ENCODE data around the gene DIAPH2.

DIAPH2 gene

GRCh38 chrX:97637289-97637688 is 952.6 kb downstream of the DIAPH2 start:
- Histone ChIP-seq H3K27me3 (ENCODE audit: control insufficient read depth in 1 of 2, insufficient read depth in 2 of 2, low read length in 2 of 2) (no peaks in the 10 kb centered on the region), H3K4me3 (ENCODE audit: low read depth in 1 of 2, low read length in 2 of 2) (no peak overlapping the region), H3K4me1 (ENCODE audit: insufficient read depth, low read length) (no peaks in the 10 kb centered on the region), H3K9me3 (ENCODE audit: low read length) (no peaks in the 10 kb centered on the region), H3K9ac (ENCODE audit: low read length) (no peak overlapping the region), H3K36me3 (ENCODE audit: insufficient read depth, low read length) (no peaks in the 10 kb centered on the region), H3K27ac (ENCODE audit: low read depth, low read length) (no peak overlapping the region)

GRCh38 chrX:97638621-97639020 is 954.0 kb downstream of the DIAPH2 start:
- Histone ChIP-seq H3K27ac (ENCODE audit: low read depth, low read length) (no peak overlapping the region), H3K36me3 (ENCODE audit: insufficient read depth, low read length) (no peaks in the 10 kb centered on the region), H3K9me3 (ENCODE audit: low read length) (no peaks in the 10 kb centered on the region), H3K9ac (ENCODE audit: low read length) (no peak overlapping the region), H3K27me3 (ENCODE audit: control insufficient read depth in 1 of 2, insufficient read depth in 2 of 2, low read length in 2 of 2) (no peaks in the 10 kb centered on the region), H3K4me1 (ENCODE audit: insufficient read depth, low read length) (no peaks in the 10 kb centered on the region), H3K4me3 (ENCODE audit: low read depth in 1 of 2, low read length in 2 of 2) (no peak overlapping the region)

GRCh38 chrX:97639526-97639925 is 954.9 kb downstream of the DIAPH2 start:
- Histone ChIP-seq H3K9ac (ENCODE audit: low read length) (no peak overlapping the region), H3K9me3 (ENCODE audit: low read length) (no peaks in the 10 kb centered on the region), H3K4me1 (ENCODE audit: insufficient read depth, low read length) (no peaks in the 10 kb centered on the region), H3K36me3 (ENCODE audit: insufficient read depth, low read length) (no peaks in the 10 kb centered on the region), H3K27ac (ENCODE audit: low read depth, low read length) (no peak overlapping the region), H3K27me3 (ENCODE audit: control insufficient read depth in 1 of 2, insufficient read depth in 2 of 2, low read length in 2 of 2) (no peaks in the 10 kb centered on the region), H3K4me3 (ENCODE audit: low read depth in 1 of 2, low read length in 2 of 2) (no peak overlapping the region)
